ENCODE measurements around the gene FAM20C.
A peak's percentile ranks its signal among the peaks of the same experiment; 100 is the strongest.

The FAM20C gene

DNA sequence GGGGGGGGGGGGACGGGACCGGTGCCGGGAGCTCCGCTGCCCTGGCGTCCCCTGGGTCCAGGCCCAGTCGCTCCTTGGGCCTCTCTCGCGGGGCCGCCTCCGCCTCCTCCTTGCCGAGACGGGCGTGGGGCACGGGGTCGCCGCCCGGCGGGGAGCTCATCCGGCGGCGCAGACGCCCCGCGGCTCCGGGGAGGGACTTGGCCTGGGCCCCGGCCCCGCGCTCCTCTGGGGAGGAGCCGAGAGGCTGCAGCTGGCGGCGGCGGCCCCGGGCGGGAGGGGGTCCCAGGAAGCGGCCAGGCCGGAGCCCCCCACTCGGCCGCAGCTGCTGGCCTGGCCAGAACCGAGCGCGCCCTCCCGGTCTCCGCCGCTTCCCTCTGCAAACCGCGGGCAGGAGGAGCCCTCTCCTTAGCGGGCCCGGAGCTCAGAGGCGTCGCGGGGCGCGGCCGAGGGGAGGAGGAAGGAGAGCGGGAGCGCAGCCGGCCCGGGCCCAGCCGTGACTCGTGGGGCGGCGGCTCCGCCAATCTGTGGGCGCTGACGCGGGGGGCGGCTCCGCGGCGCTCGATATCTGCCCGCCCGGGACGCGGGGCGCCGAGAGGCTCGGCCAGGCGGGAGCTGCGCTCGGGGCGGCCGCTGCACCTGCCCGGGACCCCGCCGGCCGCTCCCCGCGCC is at the start of gene FAM20C:
Gene FAM20C (plus strand): TSS at position 591 of the 669 bp plus-strand sequence. CDS start 629 bp downstream, outside the sequence.
- no peak for DNase-seq (ENCODE audit: insufficient read length, low spot score)
- no peak for FAIRE-seq

DNA sequence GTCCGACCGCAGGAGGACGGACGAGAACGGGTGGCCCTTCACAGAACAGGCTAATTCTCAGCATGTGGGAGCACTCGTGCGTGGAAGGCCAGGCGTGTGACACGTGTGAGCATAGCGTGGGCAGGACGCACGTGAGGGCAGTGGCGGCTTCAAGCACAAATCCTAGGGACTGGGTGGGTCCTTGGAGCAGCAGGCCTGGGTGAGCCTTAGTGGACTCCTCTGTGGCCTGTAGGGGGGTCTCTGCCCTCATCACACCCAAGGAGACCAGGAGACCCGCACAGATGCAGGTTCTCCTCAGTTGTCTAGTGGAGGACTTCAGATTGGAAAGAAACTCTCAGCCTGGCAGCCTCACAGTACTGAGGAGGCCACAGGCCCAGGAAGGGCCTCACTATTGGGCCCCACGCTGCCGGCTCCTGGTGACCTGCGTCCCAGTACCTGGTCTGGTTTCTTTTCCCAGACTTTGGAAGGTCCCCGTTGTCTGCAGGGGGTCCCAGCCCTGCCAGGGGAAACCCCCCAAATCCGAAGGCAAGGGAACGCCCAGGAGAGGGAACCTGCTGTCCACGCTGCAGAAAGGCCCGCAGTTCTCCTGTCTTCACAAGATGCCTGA is 49.1 kb upstream of the FAM20C start:
- FAIRE-seq = no peak

GRCh38 chr7:143811-144453 is 48.4 kb upstream of the FAM20C start:
- DNase-seq (ENCODE audit: insufficient read length, low spot score) (peak; percentile 60), FAIRE-seq (peak; percentile 52)

More for the DNA sequence above, 49.1 kb upstream of the FAM20C start:
- DNase-seq (ENCODE audit: insufficient read length, low spot score) = no peak

GRCh38 chr7:144454-144826 is 47.9 kb upstream of the FAM20C start:
- FAIRE-seq = no peak
- DNase-seq (ENCODE audit: insufficient read length, low spot score) = no peak

GRCh38 chr7:145863-146262 is 46.5 kb upstream of the FAM20C start:
- no peak for FAIRE-seq

GRCh38 chr7:148543-148931 is 43.8 kb upstream of the FAM20C start:
- no peak for DNase-seq (ENCODE audit: insufficient read length, low spot score)
- FAIRE-seq = peak; percentile 39

More at GRCh38 chr7:145863-146262, 46.5 kb upstream of the FAM20C start:
- DNase-seq (ENCODE audit: insufficient read length, low spot score) = no peak

DNA sequence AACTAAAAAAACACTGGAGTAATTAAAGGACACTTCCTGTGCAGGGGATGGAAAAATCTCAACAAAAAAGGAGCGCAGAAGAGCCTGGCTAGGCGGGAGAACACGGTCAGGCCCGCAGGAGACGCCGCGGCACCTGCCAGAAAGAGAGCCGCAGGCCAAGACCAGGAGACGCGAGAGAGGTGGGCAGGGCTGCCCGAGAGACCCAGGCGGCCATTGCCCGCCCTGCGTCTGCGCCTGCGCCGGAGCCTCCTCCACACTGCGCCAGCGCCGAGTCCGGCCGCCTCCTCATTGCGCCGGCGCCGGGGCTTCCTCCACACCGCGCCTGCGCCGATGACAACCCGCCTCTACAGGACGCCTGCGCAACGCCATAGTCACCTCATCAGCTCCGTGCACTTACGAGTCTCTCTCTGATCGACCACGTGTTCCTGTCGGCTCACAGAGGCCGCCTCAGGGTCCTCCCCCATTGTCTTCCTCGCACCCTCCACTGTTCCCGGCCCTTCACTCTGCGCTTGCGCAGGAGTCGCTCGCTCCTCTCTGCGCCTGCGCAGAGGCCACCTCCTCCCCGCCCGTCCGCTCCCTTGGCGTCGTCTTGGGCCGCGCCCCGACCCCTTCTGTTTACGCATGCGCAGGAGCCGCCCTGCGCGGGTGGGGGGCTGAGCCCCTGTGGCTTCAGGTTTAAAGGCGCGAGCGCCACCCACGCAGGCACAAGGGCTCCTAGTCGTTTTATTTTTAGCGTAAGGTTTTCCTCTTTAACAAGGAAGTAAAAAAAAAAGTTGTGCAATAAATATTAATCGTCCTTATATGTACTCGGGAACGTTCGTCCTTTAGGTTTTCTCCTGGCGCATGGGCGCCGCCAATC is 43.2 kb upstream of the FAM20C start:
- peak; percentile 82 for DNase-seq (ENCODE audit: insufficient read length, low spot score)
- peak; percentile 97 for FAIRE-seq

DNA sequence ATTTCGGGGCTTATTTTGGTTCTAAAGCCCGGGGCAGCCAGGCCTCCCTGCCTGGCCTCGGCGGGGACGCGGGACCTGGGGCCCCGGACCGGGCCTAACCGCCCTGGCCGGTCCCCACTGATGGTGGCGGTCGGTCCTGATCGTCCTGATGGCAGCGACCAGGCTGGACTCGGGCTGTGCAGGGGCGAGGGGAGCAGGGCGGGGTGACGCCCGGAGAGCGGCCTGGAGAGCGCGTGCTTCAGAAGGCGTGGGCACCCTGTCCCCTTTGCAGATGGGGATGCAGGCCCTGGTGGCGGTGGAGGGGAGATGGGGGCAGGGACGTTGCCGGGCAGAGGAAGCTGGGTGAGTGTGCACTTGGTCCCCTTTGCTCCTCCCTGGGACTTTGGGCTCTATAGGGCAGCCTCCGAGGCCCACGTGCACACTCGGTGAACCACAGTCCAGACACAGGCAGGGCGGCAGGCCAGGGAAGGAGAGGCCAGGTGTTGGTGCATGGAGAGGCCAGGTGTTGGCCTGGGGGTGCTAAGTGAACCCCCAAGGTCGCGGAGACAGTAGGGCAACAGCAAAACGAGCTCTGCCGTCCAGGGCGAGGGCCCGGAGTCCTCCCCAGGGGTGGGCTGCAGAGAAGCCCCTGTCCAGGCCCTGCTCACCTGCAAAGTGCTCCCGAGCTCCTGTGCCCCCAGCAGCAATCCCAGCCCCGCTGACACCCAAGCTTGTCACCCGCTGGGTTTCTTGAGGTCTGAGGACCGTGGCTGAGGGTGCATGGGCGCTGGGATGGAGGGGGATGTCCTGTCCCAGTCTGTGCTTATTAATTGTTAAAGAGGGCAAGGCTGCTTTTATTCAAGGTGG is 42.4 kb upstream of the FAM20C start:
- no peak for DNase-seq (ENCODE audit: insufficient read length, low spot score)
- FAIRE-seq = no peak

DNA sequence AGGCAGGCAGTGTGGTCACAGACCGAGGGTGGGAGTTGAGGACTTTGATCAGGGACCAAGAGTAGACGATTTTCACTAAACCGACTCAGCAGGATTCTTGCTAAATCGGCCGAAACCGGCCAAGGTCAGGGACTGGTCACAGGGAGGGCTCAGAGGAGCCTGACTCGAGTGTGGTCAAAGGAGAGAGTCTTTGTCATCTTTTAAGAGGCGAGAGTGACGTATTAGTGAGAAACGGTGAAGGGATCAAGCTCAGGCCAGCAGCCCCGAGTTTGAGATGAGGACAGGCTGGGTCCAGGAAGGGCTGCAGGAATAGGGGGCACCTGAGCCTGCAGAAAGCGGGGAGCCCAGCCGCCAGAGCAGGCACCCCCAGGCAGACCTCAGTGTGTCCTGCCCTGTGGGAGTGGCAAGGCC is 41.6 kb upstream of the FAM20C start:
- no peak for DNase-seq (ENCODE audit: insufficient read length, low spot score)

GRCh38 chr7:151346-152050 is 40.9 kb upstream of the FAM20C start:
- FAIRE-seq = no peak

More for the DNA sequence above, 41.6 kb upstream of the FAM20C start:
- no peak for FAIRE-seq

DNA sequence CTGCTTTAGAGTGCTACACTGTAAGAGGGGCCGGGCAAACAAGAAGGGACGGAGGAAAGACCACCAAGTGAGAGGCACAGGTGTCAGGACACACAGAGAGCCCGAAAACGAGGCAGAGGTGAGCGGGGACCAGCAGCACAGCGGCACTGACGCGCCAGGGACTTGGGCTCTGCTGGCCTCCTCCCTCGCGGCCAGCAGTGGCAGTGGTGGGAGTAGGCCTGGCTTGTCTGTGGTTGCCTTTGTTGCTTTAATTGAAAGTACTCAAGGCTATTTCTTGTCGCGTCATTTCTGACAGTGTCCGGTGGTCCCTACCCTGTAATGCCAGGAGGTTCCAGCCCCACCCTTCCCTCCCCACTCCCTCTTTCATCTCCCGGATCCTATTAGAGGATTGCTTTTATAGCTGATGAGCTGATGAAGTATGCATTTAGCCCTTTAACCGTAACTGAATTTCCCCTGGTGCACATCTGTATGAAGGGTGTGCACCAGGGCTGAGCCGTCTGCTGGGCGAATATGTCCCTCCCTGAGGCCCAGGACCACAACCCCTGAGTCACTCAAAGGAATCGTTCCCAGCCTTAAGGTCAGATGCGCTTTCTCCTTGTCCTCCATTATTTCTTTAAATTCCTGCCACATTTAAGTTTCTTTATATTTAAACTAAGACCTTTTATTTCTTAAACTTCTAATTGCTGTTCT is 39.5 kb upstream of the FAM20C start:
- DNase-seq (ENCODE audit: insufficient read length, low spot score) (no peak), FAIRE-seq (no peak)

More at GRCh38 chr7:151346-152050, 40.9 kb upstream of the FAM20C start:
- no peak for DNase-seq (ENCODE audit: insufficient read length, low spot score)

DNA sequence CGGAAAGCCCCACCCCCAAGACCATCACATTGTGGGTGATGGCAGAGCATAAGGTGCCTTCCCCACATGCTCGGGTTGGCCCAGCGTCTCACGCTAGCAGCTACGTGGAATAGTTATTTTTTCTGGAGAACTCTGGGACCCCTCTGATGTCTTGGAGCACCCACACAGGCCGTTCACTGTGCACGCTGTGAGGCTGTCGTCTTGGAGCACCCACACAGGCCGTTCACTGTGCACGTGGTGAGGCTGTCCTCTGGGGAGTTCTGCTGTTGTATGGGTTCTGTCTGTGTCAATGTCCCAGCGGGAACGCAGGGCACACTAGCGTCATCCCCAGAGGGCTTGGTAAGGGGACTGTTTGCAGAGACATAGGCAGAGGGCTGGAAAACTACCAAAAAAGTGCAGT is 38.8 kb upstream of the FAM20C start:
- DNase-seq (ENCODE audit: insufficient read length, low spot score) (no peak), FAIRE-seq (no peak)

GRCh38 chr7:154096-154799 is 38.1 kb upstream of the FAM20C start:
- FAIRE-seq (no peak), DNase-seq (ENCODE audit: insufficient read length, low spot score) (no peak)

GRCh38 chr7:155469-155900 is 36.9 kb upstream of the FAM20C start:
- DNase-seq (ENCODE audit: insufficient read length, low spot score) = no peak

DNA sequence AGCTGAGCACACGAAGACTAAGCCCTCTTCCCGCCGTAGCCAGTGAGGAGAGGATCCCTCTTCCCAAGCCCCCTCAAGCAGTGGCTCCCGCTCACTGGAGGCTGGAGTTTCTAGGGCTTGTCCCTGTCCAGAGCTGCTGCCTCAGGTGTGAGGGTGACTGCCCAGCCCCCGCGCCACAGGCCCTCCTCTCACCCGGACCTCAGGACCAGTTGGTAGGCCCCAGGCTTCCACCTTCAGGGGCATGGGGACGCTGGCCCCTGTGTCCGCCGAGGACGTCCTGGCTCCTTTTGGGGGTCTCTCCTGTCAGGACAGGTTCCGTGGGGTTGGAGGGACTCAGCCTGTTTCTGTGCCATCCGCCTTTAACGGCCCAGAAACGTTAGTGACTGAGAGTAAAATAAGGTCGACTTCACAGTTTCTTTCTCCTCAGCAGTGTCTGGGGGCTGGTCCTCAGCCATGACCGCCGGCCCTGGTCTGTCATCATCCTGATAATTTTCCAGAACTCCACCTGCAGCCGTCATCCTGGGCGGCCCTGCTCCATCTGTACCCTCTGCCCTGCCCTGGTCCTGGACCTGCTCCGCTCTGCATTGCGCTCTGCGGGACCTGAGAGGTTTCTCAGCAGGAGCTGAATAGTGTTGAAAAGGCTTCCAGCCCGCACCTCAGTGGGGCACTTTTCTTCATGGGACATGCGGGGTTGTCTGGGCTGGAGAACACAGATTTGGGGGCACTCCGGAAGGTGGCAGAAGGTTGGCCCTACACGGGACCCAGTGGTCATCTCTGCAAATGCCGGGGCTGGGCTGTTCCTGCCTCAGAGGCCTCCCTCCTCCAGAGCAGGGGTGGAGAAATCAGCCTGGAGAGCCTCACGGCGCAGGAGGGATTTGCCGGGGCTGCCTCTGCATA is 36.0 kb upstream of the FAM20C start:
- DNase-seq (ENCODE audit: insufficient read length, low spot score) = no peak
- FAIRE-seq = no peak

More at GRCh38 chr7:155469-155900, 36.9 kb upstream of the FAM20C start:
- no peak for FAIRE-seq

DNA sequence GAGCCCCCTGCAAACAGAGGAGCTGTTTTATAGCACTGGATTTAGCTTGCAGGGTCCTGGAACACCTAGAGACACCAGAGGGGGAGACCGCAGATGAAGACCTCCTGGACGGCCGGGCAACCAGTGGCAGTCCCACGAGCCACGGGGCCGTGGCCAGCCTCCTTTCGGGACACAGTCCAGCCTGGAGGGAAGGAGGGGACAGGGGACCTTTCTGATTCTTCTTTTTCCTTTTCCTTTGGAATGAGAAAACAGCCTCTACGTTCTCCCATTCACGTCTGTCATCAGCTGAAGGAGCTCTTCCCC is 35.4 kb upstream of the FAM20C start:
- DNase-seq (ENCODE audit: insufficient read length, low spot score) (no peak), FAIRE-seq (no peak)
